Glutamatergic neuron (in vitro differentiated cells): Measurements from ENCODE around the gene PALMD. TPM values are rescaled to one million over a fixed set of nuclear protein-coding genes. Genes with fewer than 3 reads are reported as not detected.
A peak's percentile ranks its signal among the peaks of the same experiment; 100 is the strongest.

Experiments
- DNase-seq: peaks from one replicate; pipeline ENCODE4 v3.0.0; 2022
- H3K27ac Mint-ChIP-seq: one replicate; pipeline ENCODE4 v1.8.0; 2020; ENCODE audit warnings: mild to moderate bottlenecking, mixed read lengths, inconsistent platforms; ENCODE audit not compliant: unreplicated experiment
- H3K27me3 Mint-ChIP-seq: one replicate; pipeline ENCODE4 v1.8.0; 2020; ENCODE audit warnings: mild to moderate bottlenecking, moderate library complexity, mixed read lengths, inconsistent platforms; ENCODE audit not compliant: unreplicated experiment
- H3K36me3 Mint-ChIP-seq: one replicate; pipeline ENCODE4 v1.8.0; 2020; ENCODE audit warnings: mild to moderate bottlenecking, mixed read lengths, inconsistent platforms; ENCODE audit not compliant: unreplicated experiment
- H3K4me1 Mint-ChIP-seq: one replicate; pipeline ENCODE4 v1.8.0; 2020; ENCODE audit warnings: mild to moderate bottlenecking, low read depth, mixed read lengths, inconsistent platforms; ENCODE audit not compliant: unreplicated experiment
- H3K4me3 Mint-ChIP-seq: one replicate; pipeline ENCODE4 v1.8.0; 2020; ENCODE audit warnings: mild to moderate bottlenecking, mixed read lengths, inconsistent platforms; ENCODE audit not compliant: unreplicated experiment
- H3K9me3 Mint-ChIP-seq: one replicate; pipeline ENCODE4 v1.8.0; 2020; ENCODE audit warnings: mild to moderate bottlenecking, moderate library complexity, mixed read lengths, inconsistent platforms; ENCODE audit not compliant: unreplicated experiment
- CTCF ChIP-seq: fragments of 200-600 bp; sonication (generic); IDR thresholded peaks from one replicate; pipeline ENCODE4 v1.5.0; 2021; ENCODE audit not compliant: partially characterized antibody, unreplicated experiment
- long read RNA-seq: library from polyadenylated mRNA; unstranded; transcript quantifications from one replicate; pipeline ENCODE4 v2.0.0, GENCODE V29; 2020; ENCODE audit not compliant: unreplicated experiment
- total RNA-seq: library from RNA; stranded (reverse); fragmentation: NEBNext Ultra II Directional; extraction: Animal tissue kit (Norgen Biotek cat#: 25700); gene quantifications from one replicate; pipeline ENCODE4 v1.2.1, GENCODE V29; 2021; ENCODE audit not compliant: unreplicated experiment

Gene PALMD, protein sequence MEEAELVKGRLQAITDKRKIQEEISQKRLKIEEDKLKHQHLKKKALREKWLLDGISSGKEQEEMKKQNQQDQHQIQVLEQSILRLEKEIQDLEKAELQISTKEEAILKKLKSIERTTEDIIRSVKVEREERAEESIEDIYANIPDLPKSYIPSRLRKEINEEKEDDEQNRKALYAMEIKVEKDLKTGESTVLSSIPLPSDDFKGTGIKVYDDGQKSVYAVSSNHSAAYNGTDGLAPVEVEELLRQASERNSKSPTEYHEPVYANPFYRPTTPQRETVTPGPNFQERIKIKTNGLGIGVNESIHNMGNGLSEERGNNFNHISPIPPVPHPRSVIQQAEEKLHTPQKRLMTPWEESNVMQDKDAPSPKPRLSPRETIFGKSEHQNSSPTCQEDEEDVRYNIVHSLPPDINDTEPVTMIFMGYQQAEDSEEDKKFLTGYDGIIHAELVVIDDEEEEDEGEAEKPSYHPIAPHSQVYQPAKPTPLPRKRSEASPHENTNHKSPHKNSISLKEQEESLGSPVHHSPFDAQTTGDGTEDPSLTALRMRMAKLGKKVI
- 5.1 TPM for total RNA-seq
- long read RNA-seq, partial matches to known transcripts: 0 of 2 reads
- long read RNA-seq, other reads (novel, unspliced or antisense): 0 of 2 reads

DNA sequence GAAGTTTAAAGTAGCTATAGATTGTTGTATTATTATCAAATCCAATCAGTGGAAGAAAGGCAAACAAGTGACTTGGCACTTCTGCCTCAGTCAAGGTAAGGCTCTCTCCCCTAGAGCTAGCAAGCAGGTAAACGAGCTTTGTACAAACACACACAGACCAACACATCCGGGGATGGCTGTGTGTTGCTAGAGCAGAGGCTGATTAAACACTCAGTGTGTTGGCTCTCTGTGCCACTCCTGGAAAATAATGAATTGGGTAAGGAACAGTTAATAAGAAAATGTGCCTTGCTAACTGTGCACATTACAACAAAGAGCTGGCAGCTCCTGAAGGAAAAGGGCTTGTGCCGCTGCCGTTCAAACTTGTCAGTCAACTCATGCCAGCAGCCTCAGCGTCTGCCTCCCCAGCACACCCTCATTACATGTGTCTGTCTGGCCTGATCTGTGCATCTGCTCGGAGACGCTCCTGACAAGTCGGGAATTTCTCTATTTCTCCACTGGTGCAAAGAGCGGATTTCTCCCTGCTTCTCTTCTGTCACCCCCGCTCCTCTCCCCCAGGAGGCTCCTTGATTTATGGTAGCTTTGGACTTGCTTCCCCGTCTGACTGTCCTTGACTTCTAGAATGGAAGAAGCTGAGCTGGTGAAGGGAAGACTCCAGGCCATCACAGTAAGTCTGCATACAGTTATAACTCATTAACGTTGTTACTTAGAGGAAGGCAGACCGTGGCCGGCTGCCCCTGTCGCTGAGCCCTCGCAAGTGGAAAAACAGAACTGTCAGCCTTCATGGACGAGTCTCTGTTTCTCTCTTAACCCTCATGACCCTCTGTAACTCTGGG lies at the start of gene PALMD:
Gene PALMD (plus strand): TSS at position 415 of the 833 bp plus-strand sequence. CDS start 205 bp downstream, at position 620.
- Mint-ChIP-seq H3K27ac (peak within 1 kb of the TSS; percentile 92), H3K9me3 (peaks cover 2% of the 10 kb centered on the region), H3K4me3 (peak within 1 kb of the TSS; percentile 86), H3K36me3 (no peaks in the 10 kb centered on the region), H3K27me3 (no peaks in the 10 kb centered on the region), H3K4me1 (peaks cover 21% of the 10 kb centered on the region)
- peak; percentile 39 for DNase-seq
- no peak for TF ChIP-seq CTCF

GRCh38 chr1:99598738-99599411 lies 47.0 kb upstream of the PALMD start:
- H3K4me3 Mint-ChIP-seq: no peak overlapping the region
- H3K4me1 Mint-ChIP-seq: no peaks in the 10 kb centered on the region
- no peak for TF ChIP-seq CTCF
- DNase-seq: no peak
- H3K27me3 Mint-ChIP-seq: no peaks in the 10 kb centered on the region
- no peaks in the 10 kb centered on the region for H3K9me3 Mint-ChIP-seq
- no peaks in the 10 kb centered on the region for H3K36me3 Mint-ChIP-seq
- no peak overlapping the region for H3K27ac Mint-ChIP-seq

- Mint-ChIP-seq H3K9me3 (no peaks in the 10 kb centered on the region), H3K36me3 (no peaks in the 10 kb centered on the region), H3K27me3 (no peaks in the 10 kb centered on the region), H3K27ac (no peak overlapping the region), H3K4me1 (no peaks in the 10 kb centered on the region), H3K4me3 (no peak overlapping the region)
- no peak for DNase-seq
- TF ChIP-seq CTCF: no peak
Measured at GRCh38 chr1:99599678-99600175, 46.2 kb upstream of the PALMD start.

GRCh38 chr1:99600782-99601181 lies 45.1 kb upstream of the PALMD start:
- no peak overlapping the region for H3K4me3 Mint-ChIP-seq
- H3K4me1 Mint-ChIP-seq: no peaks in the 10 kb centered on the region
- no peaks in the 10 kb centered on the region for H3K27me3 Mint-ChIP-seq
- H3K9me3 Mint-ChIP-seq: no peaks in the 10 kb centered on the region
- no peak for TF ChIP-seq CTCF
- H3K36me3 Mint-ChIP-seq: no peaks in the 10 kb centered on the region
- DNase-seq: no peak
- H3K27ac Mint-ChIP-seq: no peak overlapping the region
